IMR-90 (cell line): ENCODE measurements around the gene DNAAF3. TPM values are rescaled to one million over a fixed set of nuclear protein-coding genes. Genes with fewer than 3 reads are reported as not detected.

Experiments
- ATAC-seq: fragments of 200-7000 bp; cut with Tn5 transposase; 2 replicates; pipeline ENCODE4 v1.9.1; 2020; ENCODE audit warnings: low read depth, mild to moderate bottlenecking, moderate library complexity
- BruUV-seq: library from RNA; stranded (reverse); fragments of 400-500 nt; replicated peaks from 2 replicates; lab custom pipeline; 2021; lab: Mats Ljungman, UMichigan
- CTCF ChIA-PET: fragments of 300-600 bp; formaldehyde crosslinking; extraction: SDS; loops from one replicate; lab custom pipeline; 2021; ENCODE audit warnings: antibody characterized with exemption; lab: Yijun Ruan, JAX
- POLR2A ChIA-PET: fragments of 300-600 bp; sonication (Branson Sonifier 250); formaldehyde crosslinking; loops from one replicate; lab custom pipeline; 2022; ENCODE audit warnings: antibody characterized with exemption; ENCODE audit not compliant: unreplicated experiment; lab: Charles Lee
- DNase-seq: peaks from one replicate; pipeline ENCODE4 v3.0.0; 2013
- H2AFZ ChIP-seq: replicated peaks from 2 replicates; pipeline ENCODE3; 2013; ENCODE audit warnings: low read length, mild to moderate bottlenecking; ENCODE audit not compliant: poor library complexity
- H2AK5ac ChIP-seq: 2 replicates; pipeline ENCODE4 v1.6.1; 2013; ENCODE audit warnings: low read depth, low read length, inconsistent platforms
- H2AK9ac ChIP-seq: replicated peaks from 2 replicates; pipeline ENCODE3; 2013; ENCODE audit warnings: mild to moderate bottlenecking, low read depth, low read length, moderate library complexity; ENCODE audit not compliant: poor library complexity
- H2BK120ac ChIP-seq: 2 replicates; pipeline ENCODE4 v1.6.1; 2013; ENCODE audit warnings: low read depth, low read length, inconsistent platforms
- H2BK15ac ChIP-seq: 3 replicates; pipeline ENCODE4 v1.6.1; 2013; ENCODE audit warnings: low read depth, low read length, inconsistent platforms
- H2BK20ac ChIP-seq: 2 replicates; pipeline ENCODE4 v1.6.1; 2013; ENCODE audit warnings: low read depth, mild to moderate bottlenecking, inconsistent platforms, low read length, moderate library complexity
- H2BK5ac ChIP-seq: 2 replicates; pipeline ENCODE4 v1.6.1; 2013; ENCODE audit warnings: mild to moderate bottlenecking, low read depth, low read length, inconsistent platforms; ENCODE audit not compliant: poor library complexity, severe bottlenecking
- H3K14ac ChIP-seq: replicated peaks from 2 replicates; pipeline ENCODE4 v1.6.1; 2013; ENCODE audit warnings: low read depth, low read length, inconsistent platforms
- H3K18ac ChIP-seq: 2 replicates; pipeline ENCODE4 v1.6.1; 2013; ENCODE audit warnings: low read depth, low read length, control low read depth
- H3K23ac ChIP-seq: 2 replicates; pipeline ENCODE4 v1.6.1; 2013; ENCODE audit warnings: low read depth, low read length, inconsistent platforms
- H3K27ac ChIP-seq: 2 replicates; pipeline ENCODE4 v1.5.1; 2013; ENCODE audit warnings: mild to moderate bottlenecking, control low read depth, low read length; ENCODE audit not compliant: insufficient read depth
- H3K27me3 ChIP-seq: 2 replicates; pipeline ENCODE4 v1.6.1; 2013; ENCODE audit warnings: low read length; ENCODE audit not compliant: control insufficient read depth, insufficient read depth
- H3K36me3 ChIP-seq: 2 replicates; pipeline ENCODE4 v1.6.1; 2013; ENCODE audit warnings: low read length, mixed read lengths; ENCODE audit not compliant: control insufficient read depth, insufficient read depth
- H3K4ac ChIP-seq: 2 replicates; pipeline ENCODE4 v1.6.1; 2013; ENCODE audit warnings: low read depth, low read length, inconsistent platforms
- H3K4me1 ChIP-seq: 2 replicates; pipeline ENCODE4 v1.6.1; 2013; ENCODE audit warnings: low read length, mixed read lengths; ENCODE audit not compliant: control insufficient read depth, insufficient read depth
- H3K4me2 ChIP-seq: 2 replicates; pipeline ENCODE4 v1.6.1; 2013; ENCODE audit warnings: low read depth, mild to moderate bottlenecking, control low read depth, low read length, moderate library complexity
- H3K4me3 ChIP-seq: 2 replicates; pipeline ENCODE4 v1.5.1; 2013; ENCODE audit warnings: low read depth, mild to moderate bottlenecking, control low read depth, low read length, moderate library complexity; ENCODE audit not compliant: insufficient read depth
- H3K56ac ChIP-seq: 2 replicates; pipeline ENCODE4 v1.6.1; 2013; ENCODE audit warnings: low read length, inconsistent platforms; ENCODE audit not compliant: insufficient read depth; ENCODE audit errors: extremely low read depth
- H3K79me1 ChIP-seq, 2 experiments: 2 replicates each; pipeline ENCODE4 v1.6.1; 2013; ENCODE audit warnings: low read length in 2 of 2, inconsistent platforms in 1 of 2, low read depth in 1 of 2
- H3K9ac ChIP-seq: 2 replicates; pipeline ENCODE4 v1.6.1; 2013; ENCODE audit warnings: low read depth, low read length, control low read depth
- H3K9me1 ChIP-seq: 2 replicates; pipeline ENCODE4 v1.6.1; 2013; ENCODE audit warnings: low read length, inconsistent platforms; ENCODE audit not compliant: insufficient read depth
- H3K9me3 ChIP-seq: 2 replicates; pipeline ENCODE4 v1.6.1; 2013; ENCODE audit warnings: low read length; ENCODE audit not compliant: control insufficient read depth, insufficient read depth
- H4K20me1 ChIP-seq: 2 replicates; pipeline ENCODE4 v1.6.1; 2013; ENCODE audit warnings: low read length, inconsistent platforms; ENCODE audit not compliant: insufficient read depth
- H4K5ac ChIP-seq: 2 replicates; pipeline ENCODE4 v1.6.1; 2013; ENCODE audit warnings: mild to moderate bottlenecking, low read depth, low read length, control low read depth
- H4K8ac ChIP-seq, 2 experiments: 2 replicates each; pipeline ENCODE4 v1.6.1; 2013; ENCODE audit warnings: low read depth in 2 of 2, low read length in 2 of 2, control low read depth in 1 of 2, inconsistent platforms in 1 of 2
- H4K91ac ChIP-seq: 2 replicates; pipeline ENCODE4 v1.6.1; 2013; ENCODE audit warnings: low read depth, low read length, inconsistent platforms; ENCODE audit not compliant: insufficient read depth
- BHLHE40 ChIP-seq: fragments of 150-350 bp; IDR thresholded peaks from 2 replicates; pipeline ENCODE4 v1.6.1; 2016; ENCODE audit warnings: mild to moderate bottlenecking, low read depth, low read length
- CEBPB ChIP-seq: IDR thresholded peaks from 2 replicates; pipeline ENCODE4 v1.6.1; 2012; ENCODE audit warnings: low read depth, low read length, improper control_type of control experiment
- CHD1 ChIP-seq: IDR thresholded peaks from 2 replicates; pipeline ENCODE4 v1.6.1; 2012; ENCODE audit warnings: low read depth, low read length, improper control_type of control experiment
- CTCF ChIP-seq: conservative IDR thresholded peaks from 2 replicates; pipeline ENCODE4 v1.5.1; 2012; ENCODE audit warnings: mild to moderate bottlenecking, low read depth, low read length, improper control_type of control experiment
- ELK1 ChIP-seq: fragments of 150-350 bp; IDR thresholded peaks from 2 replicates; pipeline ENCODE4 v1.6.1; 2016; ENCODE audit warnings: low read depth, mild to moderate bottlenecking, low read length, moderate library complexity, borderline replicate concordance
- FOS ChIP-seq: fragments of 150-350 bp; IDR thresholded peaks from 2 replicates; pipeline ENCODE4 v1.6.1; 2016; ENCODE audit warnings: low read depth, low read length
- MAFK ChIP-seq: IDR thresholded peaks from 2 replicates; pipeline ENCODE4 v1.6.1; 2012; ENCODE audit warnings: low read depth, low read length, improper control_type of control experiment
- MAZ ChIP-seq: IDR thresholded peaks from 2 replicates; pipeline ENCODE4 v1.6.1; 2012; ENCODE audit warnings: low read depth, mild to moderate bottlenecking, low read length, improper control_type of control experiment, moderate library complexity, borderline replicate concordance
- MXI1 ChIP-seq: IDR thresholded peaks from 2 replicates; pipeline ENCODE4 v1.6.1; 2012; ENCODE audit warnings: low read depth, mild to moderate bottlenecking, low read length, moderate library complexity, borderline replicate concordance
- POLR2A ChIP-seq: IDR thresholded peaks from 2 replicates; pipeline ENCODE4 v1.6.1; 2012; ENCODE audit warnings: mild to moderate bottlenecking, low read depth, low read length
- RAD21 ChIP-seq: IDR thresholded peaks from 2 replicates; pipeline ENCODE4 v1.6.1; 2012; ENCODE audit warnings: low read length, improper control_type of control experiment
- RFX5 ChIP-seq: IDR thresholded peaks from 2 replicates; pipeline ENCODE4 v1.8.0; 2012; ENCODE audit warnings: low read depth, mild to moderate bottlenecking, low read length, moderate library complexity
- SMC3 ChIP-seq: fragments of 150-350 bp; IDR thresholded peaks from 2 replicates; pipeline ENCODE4 v1.6.1; 2016; ENCODE audit warnings: low read depth, mild to moderate bottlenecking, antibody characterized with exemption, low read length, moderate library complexity
- WGBS, 2 experiments: methylation state at CpG; one replicate each; pipeline versions ENCODE4 v1.1.5 to v1.1.7; 2013; ENCODE audit warnings: missing lambda C conversion rate in 2 of 2; ENCODE audit not compliant: insufficient read length in 1 of 2; ENCODE audit errors: extremely low coverage in 2 of 2; 5-methylcytosine and 5-hydroxymethylcytosine counted together
- dilution Hi-C: fragments of 300-500 bp; cut with HindIII; formaldehyde crosslinking; loops from one replicate; pipeline ENCODE4 v1.14.3; 2018; ENCODE audit warnings: low sequenced_read_pairs; ENCODE audit not compliant: unreplicated experiment
- in situ Hi-C: fragments of 300-500 bp; cut with MboI; formaldehyde crosslinking; loops from 3 replicates; pipeline ENCODE4 v1.14.3; 2019; ENCODE audit warnings: low sequenced_read_pairs, inconsistent platforms, mixed read lengths
- intact Hi-C: fragments of 100-400 bp; cut with micrococcal nuclease; formaldehyde crosslinking; loops from 2 replicates; pipeline ENCODE4 v1.10.0; 2022
- polyA plus RNA-seq, 3 experiments: library from polyadenylated mRNA; depleted of rRNA; stranded (reverse); fragments of >200 nt; gene quantifications; 2 replicates each; pipeline ENCODE4 v1.2.3, GENCODE V29; 2012; ENCODE audit warnings: low replicate concordance in 1 of 3
- total RNA-seq: library from RNA; depleted of rRNA; stranded (reverse); fragments of >200 nt; gene quantifications from 2 replicates; pipeline ENCODE4 v1.2.3, GENCODE V29; 2012

DNAAF3 gene
- total and polyA plus RNA-seq, 2 of the 4 experiments (the other 2 are of a cell fraction): 0.34 TPM; not detected in 1

GRCh38 chr19:55146705-55147273 lies 19.6 kb downstream of the DNAAF3 start:
- Histone ChIP-seq H4K20me1 (no peaks in the 10 kb centered on the region), H3K4me2 (no peak overlapping the region), H3K56ac (no peak overlapping the region), H3K4me1 (peaks cover 1% of the 10 kb centered on the region; the same call in 1 of the 2 replicates), H2BK20ac (no peak overlapping the region), H3K4ac (no peak overlapping the region), H2AK9ac (peak overlapping the region; percentile 72), H3K27me3 (peaks cover 53% of the 10 kb centered on the region), H3K27ac (no peak overlapping the region), H3K9me1 (no peaks in the 10 kb centered on the region), H3K18ac (no peak overlapping the region), H4K91ac (no peak overlapping the region), H3K14ac (no peak overlapping the region), H3K9me3 (no peaks in the 10 kb centered on the region), H3K36me3 (no peaks in the 10 kb centered on the region), H2BK5ac (no peak overlapping the region), H2AFZ (peak overlapping the region; percentile 81), H3K4me3 (no peak overlapping the region), H3K23ac (no peak overlapping the region), H4K8ac (no peak overlapping the region), H3K79me1 (no peaks in the 10 kb centered on the region), H2BK120ac (no peak overlapping the region), H2BK15ac (no peak overlapping the region), H4K5ac (no peak overlapping the region), H3K9ac (no peak overlapping the region), H2AK5ac (no peak overlapping the region)
- dilution Hi-C loops: no loop called here
- POLR2A ChIA-PET: no interaction called here
- no peak for TF ChIP-seq CHD1
- TF ChIP-seq CEBPB: no peak
- TF ChIP-seq FOS: no peak
- no peak for TF ChIP-seq MAFK
- no peak for TF ChIP-seq RFX5
- no peak for TF ChIP-seq MAZ
- no peak for TF ChIP-seq BHLHE40
- TF ChIP-seq SMC3: no peak
- TF ChIP-seq CTCF: no peak
- TF ChIP-seq ELK1: no peak
- TF ChIP-seq POLR2A: no peak
- no peak for TF ChIP-seq RAD21
- no peak for TF ChIP-seq MXI1
- intact Hi-C loops: loop anchor here (10.0 kb wide), 1 partner anchor 148 kb away; no protein-coding TSS in a partner anchor
- DNase-seq: no peak
- ATAC-seq: peak; percentile 48; the same call in 1 of the 2 replicates
- in situ Hi-C loops: no loop called here
- no TSS peak for BruUV-seq
- CTCF ChIA-PET: interaction anchor here (0.7 kb wide), 1 partner anchor 14 kb away, joined by 3 read pairs; no protein-coding TSS in a partner anchor
- WGBS, 2 experiments: 0% methylated on average over 2 of the region's 27 CpGs; no CpG with 5 or more reads in 1 of the 2 experiments
